B cell (primary cell): ENCODE measurements around the gene TCERG1L. TPM values are rescaled to one million over a fixed set of nuclear protein-coding genes. Genes with fewer than 3 reads are reported as not detected.

Experiments used
- ATAC-seq: fragments of 200-7000 bp; cut with Tn5 transposase; one replicate; pipeline ENCODE4 v1.10.0; 2021; ENCODE audit warnings: low read depth, mild to moderate bottlenecking, moderate number of reproducible peaks, moderate library complexity
- CTCF ChIA-PET: fragments of 350-600 bp; sonication (Branson Sonifier 250); formaldehyde crosslinking; loops from one replicate; lab custom pipeline; 2021; ENCODE audit warnings: antibody characterized with exemption, inconsistent platforms; lab: Charles Lee
- POLR2A ChIA-PET: fragments of 350-600 bp; sonication (Branson Sonifier 250); formaldehyde crosslinking; loops from one replicate; lab custom pipeline; 2021; ENCODE audit warnings: antibody characterized with exemption; lab: Charles Lee
- DNase-seq: peaks from one replicate; pipeline ENCODE4 v3.0.0; 2013
- H2AFZ ChIP-seq: 2 replicates; pipeline ENCODE4 v1.6.1; 2012; ENCODE audit warnings: mild to moderate bottlenecking, low read depth, low read length; ENCODE audit not compliant: insufficient read depth, poor library complexity, severe bottlenecking
- H3K27ac ChIP-seq, 2 donors: 1 replicate in 1 of 2; 2 replicates in 1 of 2; pipeline ENCODE4 v1.5.1; 2012 to 2013; ENCODE audit warnings: low read length in 2 of 2, mild to moderate bottlenecking in 2 of 2, moderate library complexity in 1 of 2
- H3K27me3 ChIP-seq, 4 experiments: fragments of 200-600 bp in 1 of 4; sonication (generic) in 1 of 4; replicated peaks in 1 of 4; 1 replicate in 2 of 4; 2 replicates in 2 of 4; pipeline versions ENCODE4 v1.6.1 to v1.7.0; 2013 to 2016; ENCODE audit warnings: low read length in 3 of 4, mild to moderate bottlenecking in 2 of 4, mixed read lengths in 1 of 4, moderate library complexity in 1 of 4; ENCODE audit not compliant: insufficient read depth in 4 of 4, control insufficient read depth in 3 of 4; ENCODE audit errors: control extremely low read depth in 1 of 4
- H3K36me3 ChIP-seq, 2 experiments: replicated peaks in 1 of 2; 1 replicate in 1 of 2; 2 replicates in 1 of 2; pipeline versions ENCODE4 v1.6.1 to v1.7.1; 2013; ENCODE audit warnings: low read length in 1 of 2; ENCODE audit not compliant: insufficient read depth in 2 of 2, control insufficient read depth in 1 of 2; ENCODE audit errors: control extremely low read depth in 1 of 2, extremely low read depth in 1 of 2
- H3K4me1 ChIP-seq, 2 donors: fragments of 200-600 bp in 1 of 2; sonication (generic) in 1 of 2; 1 replicate in 1 of 2; 2 replicates in 1 of 2; pipeline versions ENCODE4 v1.5.1 to v1.6.1; 2013 to 2017; ENCODE audit warnings: low read length in 2 of 2; ENCODE audit not compliant: control insufficient read depth in 2 of 2, insufficient read depth in 2 of 2
- H3K4me2 ChIP-seq: replicated peaks from 2 replicates; pipeline ENCODE3; 2012; ENCODE audit warnings: mild to moderate bottlenecking, low read depth, low read length; ENCODE audit not compliant: poor library complexity, severe bottlenecking
- H3K4me3 ChIP-seq, 5 experiments: fragments of 200-600 bp in 1 of 5; sonication (generic) in 1 of 5; 1 replicate in 3 of 5; 2 replicates in 2 of 5; pipeline versions ENCODE4 v1.5.1 to v1.7.0; 2011 to 2016; ENCODE audit warnings: low read length in 4 of 5, mild to moderate bottlenecking in 4 of 5, low read depth in 2 of 5, control low read depth in 1 of 5, moderate library complexity in 1 of 5; ENCODE audit not compliant: insufficient read depth in 1 of 5; ENCODE audit errors: control extremely low read depth in 1 of 5, extremely low read depth in 1 of 5
- H3K79me2 ChIP-seq: fragments of 200-600 bp; sonication (generic); one replicate; pipeline ENCODE4 v1.6.0; 2016; ENCODE audit warnings: low read length; ENCODE audit not compliant: control insufficient read depth, insufficient read depth
- H3K9ac ChIP-seq: fragments of 200-600 bp; sonication (generic); 2 replicates; pipeline ENCODE4 v1.6.1; 2017; ENCODE audit warnings: mild to moderate bottlenecking, low read length, moderate library complexity
- H3K9me3 ChIP-seq, 3 donors: one replicate each; pipeline versions ENCODE4 v1.6.1 to v1.7.1; 2013; ENCODE audit warnings: low read length in 2 of 3; ENCODE audit not compliant: control insufficient read depth in 2 of 3, insufficient read depth in 1 of 3; ENCODE audit errors: control extremely low read depth in 1 of 3
- H4K20me1 ChIP-seq: 2 replicates; pipeline ENCODE4 v1.6.0; 2012; ENCODE audit warnings: mild to moderate bottlenecking, low read length; ENCODE audit not compliant: insufficient read depth, control insufficient read depth, poor library complexity, severe bottlenecking
- H3K27ac Mint-ChIP-seq: one replicate; pipeline ENCODE4 v1.8.0; 2021; ENCODE audit warnings: mixed read lengths
- H3K27me3 Mint-ChIP-seq: one replicate; pipeline ENCODE4 v1.8.0; 2021; ENCODE audit warnings: mixed read lengths
- H3K4me1 Mint-ChIP-seq: one replicate; pipeline ENCODE4 v1.8.0; 2021; ENCODE audit warnings: mixed read lengths
- H3K4me3 Mint-ChIP-seq: one replicate; pipeline ENCODE4 v1.8.0; 2021; ENCODE audit warnings: mixed read lengths
- H3K9me3 Mint-ChIP-seq: one replicate; pipeline ENCODE4 v1.8.0; 2022; ENCODE audit warnings: mixed read lengths; ENCODE audit not compliant: insufficient read depth
- CTCF ChIP-seq: fragments of 200-600 bp; IDR thresholded peaks from one replicate; pipeline ENCODE4 v1.8.0; 2022; ENCODE audit warnings: antibody characterized with exemption, mild to moderate bottlenecking
- EZH2 ChIP-seq: IDR thresholded peaks from 2 replicates; pipeline ENCODE4 v1.6.1; 2012; ENCODE audit warnings: borderline replicate concordance, low read depth, mild to moderate bottlenecking, moderate library complexity, low read length; ENCODE audit not compliant: insufficient read depth, poor library complexity, severe bottlenecking
- WGBS: methylation state at CpG from one replicate; pipeline ENCODE4 v1.1.5; 2013; ENCODE audit warnings: missing lambda C conversion rate; ENCODE audit not compliant: insufficient coverage; 5-methylcytosine and 5-hydroxymethylcytosine counted together
- intact Hi-C: fragments of 100-400 bp; cut with micrococcal nuclease; formaldehyde crosslinking; loops from one replicate; pipeline ENCODE4 v1.10.0; 2022
- polyA plus RNA-seq: library from polyadenylated mRNA; depleted of rRNA; stranded (reverse); fragments of >200 nt; gene quantifications from 2 replicates; pipeline ENCODE4 v1.2.3, GENCODE V29; 2012
- total RNA-seq, 2 donors: library from RNA; stranded (reverse); fragments of 120-200 nt in 1 of 2; gene quantifications; 1 replicate in 1 of 2; 2 replicates in 1 of 2; pipeline versions ENCODE4 v1.2.3 to v1.2.4, GENCODE V29; 2013 to 2022

TCERG1L gene
- total and polyA plus RNA-seq, 2 donors (not counting 1 experiment from before 2014, with no cell fraction given): 0.10 TPM; not detected in 1

GRCh38 chr10:131204406-131205152, 106.9 kb downstream of the TCERG1L start:
- Histone ChIP-seq H3K36me3 (no peaks in the 10 kb centered on the region), H3K27ac (no peak overlapping the region), H3K9me3 (peaks cover 0 to 46% (median 0%) of the 10 kb centered on the region in 3 donors), H4K20me1 (no peaks in the 10 kb centered on the region), H2AFZ (no peak overlapping the region), H3K27me3 (no peaks in the 10 kb centered on the region), H3K9ac (no peak overlapping the region), H3K79me2 (no peaks in the 10 kb centered on the region), H3K4me3 (no peak overlapping the region), H3K4me1 (no peaks in the 10 kb centered on the region), H3K4me2 (no peak overlapping the region)
- Mint-ChIP-seq H3K9me3 (no peaks in the 10 kb centered on the region), H3K27me3 (no peaks in the 10 kb centered on the region), H3K4me3 (no peak overlapping the region), H3K27ac (no peak overlapping the region), H3K4me1 (no peaks in the 10 kb centered on the region)
- CTCF ChIA-PET: no interaction called here
- ATAC-seq (no peak), DNase-seq (no peak)
- TF ChIP-seq EZH2 (no peak), CTCF (no peak)
- intact Hi-C loops: no loop called here
- POLR2A ChIA-PET: no interaction called here
- WGBS: 92% methylated on average over 8 of the region's 11 CpGs

GRCh38 chr10:131203456-131204357, 107.8 kb downstream of the TCERG1L start:
- H3K27ac ChIP-seq: no peak overlapping the region
- intact Hi-C loops: no loop called here
- ChIA-PET CTCF (no interaction called here), POLR2A (no interaction called here)
- Mint-ChIP-seq H3K27ac (no peak overlapping the region), H3K27me3 (no peaks in the 10 kb centered on the region), H3K4me1 (no peaks in the 10 kb centered on the region), H3K9me3 (no peaks in the 10 kb centered on the region), H3K4me3 (no peak overlapping the region)
- no peak overlapping the region for H2AFZ ChIP-seq
- no peaks in the 10 kb centered on the region for H3K4me1 ChIP-seq
- no peak overlapping the region for H3K4me3 ChIP-seq
- no peak for TF ChIP-seq CTCF
- TF ChIP-seq EZH2: no peak
- DNase-seq (no peak), ATAC-seq (no peak)
- no peaks in the 10 kb centered on the region for H3K79me2 ChIP-seq
- no peaks in the 10 kb centered on the region for H3K27me3 ChIP-seq
- no peaks in the 10 kb centered on the region for H3K36me3 ChIP-seq
- H3K9me3 ChIP-seq: peaks cover 0 to 46% (median 0%) of the 10 kb centered on the region in 3 donors
- H4K20me1 ChIP-seq: no peaks in the 10 kb centered on the region
- no peak overlapping the region for H3K9ac ChIP-seq
- H3K4me2 ChIP-seq: no peak overlapping the region
- 89% methylated on average over 14 of the region's 22 CpGs for WGBS
